ENCODE results near the gene ENC1.

ENC1 gene

GRCh38 chr5:74630453-74631066 is 10.0 kb downstream of the ENC1 start:
- H3K27me3 ChIP-seq: no peaks in the 10 kb centered on the region
- no peak for DNase-seq
- no peaks in the 10 kb centered on the region for H3K9me3 ChIP-seq
- H3K4me3 ChIP-seq: no peak overlapping the region
- no peak overlapping the region for H3K27ac ChIP-seq
- intact Hi-C loops (cut with DNase I; ENCODE audit: low total_unique reads): no loop called here
- no peak for TF ChIP-seq CTCF (IDR thresholded peaks at IDR 0.05)
- H3K36me3 ChIP-seq: no peaks in the 10 kb centered on the region
- peaks cover 0 to 3% (median 0%) of the 10 kb centered on the region in 4 donors for H3K4me1 ChIP-seq

GRCh38 chr5:74629326-74629725 is 11.2 kb downstream of the ENC1 start:
- peaks cover 0 to 3% (median 0%) of the 10 kb centered on the region in 4 donors for H3K4me1 ChIP-seq
- no peak for TF ChIP-seq CTCF (IDR thresholded peaks at IDR 0.05)
- no peaks in the 10 kb centered on the region for H3K36me3 ChIP-seq
- H3K4me3 ChIP-seq: no peak overlapping the region
- intact Hi-C loops (cut with DNase I; ENCODE audit: low total_unique reads): no loop called here
- no peak for DNase-seq
- H3K27me3 ChIP-seq: no peaks in the 10 kb centered on the region
- H3K27ac ChIP-seq: no peak overlapping the region
- no peaks in the 10 kb centered on the region for H3K9me3 ChIP-seq

- no peak for TF ChIP-seq CTCF (IDR thresholded peaks at IDR 0.05)
- Histone ChIP-seq H3K9me3 (no peaks in the 10 kb centered on the region), H3K27me3 (no peaks in the 10 kb centered on the region), H3K27ac (no peak overlapping the region), H3K36me3 (no peaks in the 10 kb centered on the region), H3K4me3 (no peak overlapping the region), H3K4me1 (peaks cover 0 to 3% (median 0%) of the 10 kb centered on the region in 4 donors)
- DNase-seq: no peak
- intact Hi-C loops (cut with DNase I; ENCODE audit: low total_unique reads): no loop called here
These were observed 12.2 kb downstream of the ENC1 start for GRCh38 chr5:74628359-74628758.

GRCh38 chr5:74627646-74628279 is 12.8 kb downstream of the ENC1 start:
- no peaks in the 10 kb centered on the region for H3K9me3 ChIP-seq
- intact Hi-C loops (cut with DNase I; ENCODE audit: low total_unique reads): no loop called here
- H3K4me1 ChIP-seq: peaks cover 0 to 3% (median 0%) of the 10 kb centered on the region in 4 donors
- DNase-seq: no peak
- no peak for TF ChIP-seq CTCF (IDR thresholded peaks at IDR 0.05)
- H3K4me3 ChIP-seq: no peak overlapping the region
- H3K27ac ChIP-seq: no peak overlapping the region
- H3K27me3 ChIP-seq: no peaks in the 10 kb centered on the region
- H3K36me3 ChIP-seq: no peaks in the 10 kb centered on the region

GRCh38 chr5:74626386-74627222 is 13.9 kb downstream of the ENC1 start:
- no peak for TF ChIP-seq CTCF (IDR thresholded peaks at IDR 0.05)
- no peak for DNase-seq
- intact Hi-C loops (cut with DNase I; ENCODE audit: low total_unique reads): no loop called here
- Histone ChIP-seq H3K9me3 (no peaks in the 10 kb centered on the region), H3K27me3 (no peaks in the 10 kb centered on the region), H3K36me3 (no peaks in the 10 kb centered on the region), H3K27ac (no peak overlapping the region), H3K4me3 (no peak overlapping the region), H3K4me1 (peaks cover 0 to 3% (median 0%) of the 10 kb centered on the region in 4 donors)
